Stimulated activated CD8-positive, alpha-beta memory T cell treated with anti-CD3 and anti-CD28 coated beads, Interleukin-15, amount 100 ng/mL, for 4 hours (primary cell): Measurements from ENCODE around the gene PCDHGA2.
"Not testable (repeated sequence)": the region's sequence is repeated elsewhere in the genome, so short reads cannot be mapped to it uniquely, and the experiment has no call there.

Experiments
- DNase-seq, 2 donors: peaks; one replicate each; pipeline ENCODE4 v3.0.0-alpha.2; 2020; ENCODE audit warnings: low read depth in 2 of 2

Gene PCDHGA2

DNA sequence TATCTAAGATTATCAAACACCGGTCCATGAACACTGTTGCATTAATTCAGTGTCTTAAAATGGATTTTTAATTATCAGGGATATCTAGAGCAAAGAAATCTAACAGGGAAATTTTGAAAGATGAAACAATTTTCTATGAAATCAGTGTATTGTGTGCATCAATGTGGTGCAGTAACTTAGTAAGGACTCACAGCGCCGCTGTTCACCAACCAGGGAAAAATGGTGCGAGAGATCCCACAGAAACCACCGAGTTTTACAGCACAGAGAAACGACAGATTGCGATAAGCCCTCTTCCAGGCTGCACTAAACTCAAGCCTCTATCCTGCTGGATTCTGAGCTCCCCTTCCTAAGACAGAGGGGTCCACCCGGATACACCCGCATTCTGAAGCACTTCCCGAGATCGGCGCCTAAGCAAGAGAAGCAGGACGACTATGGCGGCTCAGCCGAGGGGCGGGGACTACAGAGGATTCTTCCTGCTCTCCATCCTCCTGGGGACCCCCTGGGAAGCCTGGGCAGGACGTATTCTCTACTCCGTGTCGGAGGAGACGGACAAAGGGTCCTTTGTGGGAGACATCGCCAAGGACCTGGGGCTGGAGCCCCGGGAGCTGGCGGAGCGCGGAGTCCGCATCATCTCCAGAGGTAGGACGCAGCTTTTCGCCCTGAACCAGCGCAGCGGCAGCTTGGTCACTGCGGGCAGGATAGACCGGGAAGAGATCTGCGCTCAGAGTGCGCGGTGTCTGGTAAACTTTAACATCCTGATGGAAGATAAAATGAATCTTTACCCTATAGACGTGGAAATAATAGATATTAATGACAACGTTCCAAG is 44.1 kb downstream of the PCDHGA2 start, which contains the start of gene PCDHGA7:
PCDHGA7 (plus strand) TSS at position 274 of the 826 bp plus-strand sequence; CDS start at position 432, 158 bp downstream.
- no peak for DNase-seq

DNA sequence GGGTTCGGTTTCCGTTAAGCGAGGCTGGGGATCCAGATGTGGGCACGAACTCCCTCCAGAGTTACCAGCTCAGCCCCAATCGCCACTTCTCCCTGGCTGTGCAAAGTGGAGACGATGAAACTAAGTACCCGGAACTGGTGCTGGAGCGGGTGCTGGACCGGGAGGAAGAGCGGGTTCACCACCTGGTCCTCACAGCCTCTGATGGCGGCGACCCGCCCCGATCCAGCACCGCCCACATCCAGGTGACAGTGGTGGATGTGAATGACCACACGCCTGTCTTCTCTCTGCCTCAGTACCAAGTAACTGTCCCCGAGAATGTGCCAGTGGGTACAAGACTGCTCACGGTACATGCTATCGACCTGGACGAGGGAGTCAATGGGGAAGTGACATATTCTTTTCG is 44.8 kb downstream of the PCDHGA2 start:
- no peak for DNase-seq

DNA sequence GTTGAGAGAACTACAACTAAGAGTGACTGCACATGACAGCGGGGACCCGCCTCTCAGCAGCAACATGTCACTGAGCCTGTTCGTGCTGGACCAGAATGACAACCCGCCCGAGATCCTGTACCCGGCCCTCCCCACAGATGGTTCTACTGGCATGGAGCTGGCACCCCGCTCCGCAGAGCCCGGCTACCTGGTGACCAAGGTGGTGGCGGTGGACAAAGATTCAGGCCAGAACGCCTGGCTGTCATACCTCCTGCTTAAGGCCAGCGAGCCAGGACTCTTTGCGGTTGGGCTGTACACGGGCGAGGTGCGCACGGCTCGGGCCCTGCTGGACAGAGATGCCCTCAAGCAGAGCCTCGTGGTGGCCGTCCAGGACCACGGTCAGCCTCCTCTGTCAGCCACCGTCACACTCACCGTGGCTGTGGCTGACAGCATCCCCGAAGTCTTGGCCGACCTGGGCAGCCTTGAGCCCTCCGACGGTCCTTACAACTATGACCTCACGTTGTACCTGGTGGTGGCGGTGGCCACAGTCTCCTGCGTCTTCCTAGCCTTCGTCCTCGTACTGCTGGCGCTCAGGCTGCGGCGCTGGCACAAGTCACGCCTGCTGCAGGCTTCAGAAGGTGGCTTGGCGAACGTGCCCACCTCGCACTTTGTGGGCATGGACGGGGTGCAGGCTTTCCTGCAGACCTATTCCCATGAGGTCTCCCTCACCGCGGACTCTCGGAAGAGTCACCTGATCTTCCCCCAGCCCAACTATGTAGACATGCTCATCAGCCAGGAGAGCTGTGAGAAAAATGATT is 46.1 kb downstream of the PCDHGA2 start:
- DNase-seq = no peak

GRCh38 chr5:141387557-141388311 is 49.2 kb downstream of the PCDHGA2 start, which contains the start of gene PCDHGB4:
Gene PCDHGB4, plus strand, starts transcription at chr5:141387698. Its CDS starts 187 bp downstream, at chr5:141387885.
- not testable (repeated sequence) for DNase-seq

DNA sequence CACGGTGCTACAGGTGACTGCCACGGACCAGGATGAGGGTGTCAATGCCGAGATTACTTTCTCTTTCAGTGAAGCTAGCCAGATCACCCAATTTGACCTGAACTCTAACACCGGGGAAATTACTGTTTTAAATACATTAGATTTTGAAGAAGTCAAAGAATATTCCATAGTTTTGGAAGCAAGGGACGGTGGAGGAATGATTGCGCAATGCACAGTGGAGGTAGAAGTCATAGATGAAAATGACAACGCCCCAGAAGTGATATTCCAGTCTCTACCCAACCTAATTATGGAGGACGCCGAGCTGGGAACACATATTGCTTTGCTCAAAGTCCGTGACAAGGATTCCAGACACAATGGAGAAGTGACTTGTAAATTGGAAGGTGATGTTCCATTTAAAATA is 50.1 kb downstream of the PCDHGA2 start:
- DNase-seq = no peak

DNA sequence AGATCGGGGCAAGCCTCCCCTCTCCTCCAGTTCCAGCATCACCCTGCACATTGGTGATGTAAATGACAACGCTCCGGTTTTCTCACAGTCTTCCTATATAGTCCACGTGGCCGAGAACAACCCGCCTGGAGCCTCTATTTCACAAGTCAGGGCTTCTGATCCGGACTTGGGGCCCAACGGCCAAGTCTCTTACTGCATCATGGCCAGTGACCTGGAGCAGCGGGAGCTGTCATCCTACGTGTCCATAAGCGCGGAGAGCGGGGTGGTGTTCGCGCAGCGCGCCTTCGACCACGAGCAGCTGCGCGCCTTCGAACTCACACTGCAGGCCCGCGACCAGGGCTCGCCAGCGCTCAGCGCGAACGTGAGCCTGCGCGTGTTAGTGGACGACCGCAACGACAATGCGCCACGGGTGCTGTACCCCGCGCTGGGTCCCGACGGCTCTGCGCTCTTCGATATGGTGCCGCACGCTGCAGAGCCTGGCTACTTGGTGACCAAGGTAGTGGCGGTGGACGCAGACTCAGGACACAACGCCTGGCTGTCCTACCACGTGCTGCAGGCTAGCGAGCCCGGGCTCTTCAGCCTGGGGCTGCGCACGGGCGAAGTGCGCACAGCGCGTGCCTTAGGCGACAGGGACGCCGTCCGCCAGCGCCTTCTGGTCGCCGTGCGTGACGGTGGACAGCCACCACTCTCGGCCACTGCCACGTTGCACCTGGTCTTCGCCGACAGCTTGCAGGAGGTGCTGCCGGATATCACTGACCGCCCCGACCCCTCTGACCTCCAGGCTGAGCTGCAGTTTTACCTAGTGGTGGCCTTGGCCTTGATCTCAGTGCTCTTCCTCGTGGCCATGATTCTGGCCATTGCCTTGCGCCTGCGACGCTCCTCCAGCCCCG is 50.8 kb downstream of the PCDHGA2 start:
- no peak for DNase-seq

GRCh38 chr5:141392429-141393198 is 54.1 kb downstream of the PCDHGA2 start, which contains the start of gene PCDHGA8:
Gene PCDHGA8, plus strand, starts transcription at chr5:141392633. Its CDS starts 181 bp downstream, at chr5:141392814.
- DNase-seq = no peak
